Keratinocyte (primary cell): ENCODE measurements around the gene MESP2. TPM values are rescaled to one million over a fixed set of nuclear protein-coding genes. Genes with fewer than 3 reads are reported as not detected.

Experiments
- DNase-seq: peaks from one replicate; pipeline ENCODE4 v3.0.0-alpha.2; 2011; ENCODE audit warnings: low read depth, missing footprints, low spot score
- FAIRE-seq: peaks from 2 replicates; lab custom pipeline; 2011; peaks lifted over from hg19 to GRCh38; lab: Jason Lieb, UNC
- H2AFZ ChIP-seq: 2 replicates; pipeline ENCODE4 v1.6.0; 2012; ENCODE audit warnings: low read length, control low read depth, inconsistent platforms; ENCODE audit not compliant: control insufficient read depth
- H3K27ac ChIP-seq: 2 replicates; pipeline ENCODE4 v1.5.1; 2011; ENCODE audit warnings: low read length; ENCODE audit not compliant: control insufficient read depth, insufficient read depth
- H3K27me3 ChIP-seq: 3 replicates; pipeline ENCODE4 v1.6.0; 2011; ENCODE audit warnings: low read length; ENCODE audit not compliant: control insufficient read depth, insufficient read depth; ENCODE audit errors: extremely low read depth
- H3K36me3 ChIP-seq, 2 experiments: 2 replicates in 1 of 2; 3 replicates in 1 of 2; pipeline ENCODE4 v1.5.1; 2011; ENCODE audit warnings: low read length in 2 of 2, mild to moderate bottlenecking in 1 of 2; ENCODE audit not compliant: control insufficient read depth in 2 of 2, insufficient read depth in 2 of 2; ENCODE audit errors: extremely low read depth in 1 of 2
- H3K4me1 ChIP-seq: 3 replicates; pipeline ENCODE4 v1.5.1; 2011; ENCODE audit warnings: low read length; ENCODE audit not compliant: control insufficient read depth, insufficient read depth; ENCODE audit errors: extremely low read depth
- H3K4me2 ChIP-seq: 3 replicates; pipeline ENCODE4 v1.6.0; 2011; ENCODE audit warnings: low read depth, low read length; ENCODE audit not compliant: control insufficient read depth, insufficient read depth; ENCODE audit errors: extremely low read depth
- H3K4me3 ChIP-seq, 3 experiments: fragments of 200-600 bp in 1 of 3; sonication (generic) in 1 of 3; 2 replicates in 2 of 3; 3 replicates in 1 of 3; pipeline ENCODE4 v1.5.1; 2011 to 2016; ENCODE audit warnings: low read length in 3 of 3, mild to moderate bottlenecking in 3 of 3, control low read depth in 2 of 3, inconsistent platforms in 1 of 3, low read depth in 1 of 3, mixed read lengths in 1 of 3, mixed run types in 1 of 3, moderate library complexity in 1 of 3; ENCODE audit not compliant: control insufficient read depth in 2 of 3, insufficient read depth in 2 of 3; ENCODE audit errors: extremely low read depth in 1 of 3
- H3K79me2 ChIP-seq: 2 replicates; pipeline ENCODE4 v1.6.0; 2012; ENCODE audit warnings: low read length; ENCODE audit not compliant: control insufficient read depth, insufficient read depth
- H3K9ac ChIP-seq: 3 replicates; pipeline ENCODE4 v1.6.0; 2011; ENCODE audit warnings: low read length; ENCODE audit not compliant: control insufficient read depth, insufficient read depth; ENCODE audit errors: extremely low read depth
- H3K9me1 ChIP-seq: 3 replicates; pipeline ENCODE4 v1.6.0; 2011; ENCODE audit warnings: low read length; ENCODE audit not compliant: control insufficient read depth, insufficient read depth; ENCODE audit errors: extremely low read depth
- H3K9me3 ChIP-seq: 2 replicates; pipeline ENCODE4 v1.5.1; 2012; ENCODE audit warnings: low read depth, low read length; ENCODE audit not compliant: control insufficient read depth
- H4K20me1 ChIP-seq: 3 replicates; pipeline ENCODE4 v1.6.0; 2011; ENCODE audit warnings: low read length; ENCODE audit not compliant: control insufficient read depth, insufficient read depth; ENCODE audit errors: extremely low read depth
- EZH2 ChIP-seq: IDR thresholded peaks from one replicate; pipeline ENCODE4 v1.6.1; 2012; ENCODE audit warnings: inconsistent platforms, mild to moderate bottlenecking, low read length, moderate library complexity
- dilution Hi-C: fragments of 300-500 bp; cut with MboI; formaldehyde crosslinking; loops from one replicate; pipeline ENCODE4 v1.7.0; 2020; ENCODE audit warnings: low sequenced_read_pairs; ENCODE audit not compliant: extremely low pct_ligation_motif_present
- polyA plus RNA-seq, 5 experiments: library from polyadenylated mRNA; depleted of rRNA in 3 of 5; stranded (reverse) in 3 of 5; stranded (forward) in 1 of 5; unstranded in 1 of 5; fragments of >200 nt; gene quantifications; 1 replicate in 1 of 5; 2 replicates in 3 of 5; 3 replicates in 1 of 5; pipeline versions ENCODE4 v1.2.1 to v1.2.3, GENCODE V29; 2011 to 2012; ENCODE audit warnings: missing spikeins in 2 of 5, low read depth in 1 of 5, low replicate concordance in 1 of 5
- TF ChIP-seq, protein P1 (sequence below), 3 experiments: IDR thresholded peaks in 1 of 3; conservative IDR thresholded peaks in 1 of 3; optimal IDR thresholded peaks in 1 of 3; 2 replicates in 2 of 3; 3 replicates in 1 of 3; pipeline versions ENCODE3 to v1.5.1; 2011; ENCODE audit warnings: low read length in 3 of 3, mild to moderate bottlenecking in 3 of 3, moderate library complexity in 2 of 3, control low read depth in 1 of 3, inconsistent platforms in 1 of 3; ENCODE audit not compliant: insufficient read depth in 2 of 3; ENCODE audit errors: extremely low read depth in 1 of 3

MESP2 gene
- polyA plus RNA-seq, 1 donor (not counting 4 experiments of a cell fraction or from before 2014, with no cell fraction given), result 0.39 TPM

DNA sequence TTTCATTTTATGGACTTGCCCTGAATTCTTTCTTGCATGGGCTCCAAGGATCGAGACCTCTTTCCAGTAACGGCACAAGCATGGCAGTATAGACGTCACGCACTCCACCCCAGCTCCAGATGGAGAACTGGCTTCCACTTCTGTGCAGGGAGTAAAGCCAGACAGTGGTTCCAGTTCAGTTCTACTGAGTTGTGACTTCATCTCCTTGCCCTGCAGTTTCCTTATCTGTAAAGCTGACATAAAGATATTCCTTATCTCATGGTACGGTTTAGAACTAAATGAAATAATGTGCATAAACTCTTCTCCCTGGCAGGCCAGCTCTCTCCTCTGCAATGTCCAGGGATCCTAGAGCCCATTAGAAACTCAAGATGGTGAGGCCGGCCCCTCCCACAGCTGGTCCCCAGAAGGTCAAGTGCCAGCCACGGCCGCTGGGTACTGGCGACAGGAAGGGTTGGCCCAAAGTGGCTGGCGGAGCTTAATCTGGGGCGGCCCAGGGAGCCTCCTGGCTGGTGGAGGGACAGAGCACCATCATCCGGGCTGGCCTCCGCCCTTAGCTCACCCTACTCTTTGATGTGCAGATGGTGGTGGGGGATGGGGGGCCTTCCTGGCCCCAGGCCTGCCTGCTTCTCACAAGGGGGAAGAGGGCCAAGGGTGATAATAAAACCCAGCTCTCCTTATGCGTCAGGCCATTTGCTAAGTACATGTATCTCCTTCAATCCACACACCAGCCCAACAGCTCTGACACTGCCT, 7.2 kb downstream of the MESP2 start:
- Histone ChIP-seq H3K9me3 (no peaks in the 10 kb centered on the region), H3K27me3 (no peaks in the 10 kb centered on the region), H3K36me3 (no peaks in the 10 kb centered on the region), H3K27ac (peak overlapping the region; percentile 99), H2AFZ (peak overlapping the region; percentile 30), H3K9me1 (peaks cover 2% of the 10 kb centered on the region), H3K79me2 (no peaks in the 10 kb centered on the region), H3K4me1 (peaks cover 34% of the 10 kb centered on the region), H4K20me1 (no peaks in the 10 kb centered on the region), H3K4me3 (no peak overlapping the region), H3K4me2 (peak overlapping the region; percentile 22), H3K9ac (no peak overlapping the region)
- FAIRE-seq, result no peak
- dilution Hi-C loops, result no loop called here
- no peak for DNase-seq
- no peak for TF ChIP-seq EZH2
- TF ChIP-seq, protein P1, sequence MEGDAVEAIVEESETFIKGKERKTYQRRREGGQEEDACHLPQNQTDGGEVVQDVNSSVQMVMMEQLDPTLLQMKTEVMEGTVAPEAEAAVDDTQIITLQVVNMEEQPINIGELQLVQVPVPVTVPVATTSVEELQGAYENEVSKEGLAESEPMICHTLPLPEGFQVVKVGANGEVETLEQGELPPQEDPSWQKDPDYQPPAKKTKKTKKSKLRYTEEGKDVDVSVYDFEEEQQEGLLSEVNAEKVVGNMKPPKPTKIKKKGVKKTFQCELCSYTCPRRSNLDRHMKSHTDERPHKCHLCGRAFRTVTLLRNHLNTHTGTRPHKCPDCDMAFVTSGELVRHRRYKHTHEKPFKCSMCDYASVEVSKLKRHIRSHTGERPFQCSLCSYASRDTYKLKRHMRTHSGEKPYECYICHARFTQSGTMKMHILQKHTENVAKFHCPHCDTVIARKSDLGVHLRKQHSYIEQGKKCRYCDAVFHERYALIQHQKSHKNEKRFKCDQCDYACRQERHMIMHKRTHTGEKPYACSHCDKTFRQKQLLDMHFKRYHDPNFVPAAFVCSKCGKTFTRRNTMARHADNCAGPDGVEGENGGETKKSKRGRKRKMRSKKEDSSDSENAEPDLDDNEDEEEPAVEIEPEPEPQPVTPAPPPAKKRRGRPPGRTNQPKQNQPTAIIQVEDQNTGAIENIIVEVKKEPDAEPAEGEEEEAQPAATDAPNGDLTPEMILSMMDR (optimal IDR thresholded peaks at IDR 0.05 in 1 of 3, IDR thresholded peaks at IDR 0.05 in 1 of 3, conservative IDR thresholded peaks at IDR 0.05 in 1 of 3; ENCODE audit: extremely low read depth in 1 of 3, insufficient read depth in 2 of 3, low read length in 3 of 3), result no peak

DNA sequence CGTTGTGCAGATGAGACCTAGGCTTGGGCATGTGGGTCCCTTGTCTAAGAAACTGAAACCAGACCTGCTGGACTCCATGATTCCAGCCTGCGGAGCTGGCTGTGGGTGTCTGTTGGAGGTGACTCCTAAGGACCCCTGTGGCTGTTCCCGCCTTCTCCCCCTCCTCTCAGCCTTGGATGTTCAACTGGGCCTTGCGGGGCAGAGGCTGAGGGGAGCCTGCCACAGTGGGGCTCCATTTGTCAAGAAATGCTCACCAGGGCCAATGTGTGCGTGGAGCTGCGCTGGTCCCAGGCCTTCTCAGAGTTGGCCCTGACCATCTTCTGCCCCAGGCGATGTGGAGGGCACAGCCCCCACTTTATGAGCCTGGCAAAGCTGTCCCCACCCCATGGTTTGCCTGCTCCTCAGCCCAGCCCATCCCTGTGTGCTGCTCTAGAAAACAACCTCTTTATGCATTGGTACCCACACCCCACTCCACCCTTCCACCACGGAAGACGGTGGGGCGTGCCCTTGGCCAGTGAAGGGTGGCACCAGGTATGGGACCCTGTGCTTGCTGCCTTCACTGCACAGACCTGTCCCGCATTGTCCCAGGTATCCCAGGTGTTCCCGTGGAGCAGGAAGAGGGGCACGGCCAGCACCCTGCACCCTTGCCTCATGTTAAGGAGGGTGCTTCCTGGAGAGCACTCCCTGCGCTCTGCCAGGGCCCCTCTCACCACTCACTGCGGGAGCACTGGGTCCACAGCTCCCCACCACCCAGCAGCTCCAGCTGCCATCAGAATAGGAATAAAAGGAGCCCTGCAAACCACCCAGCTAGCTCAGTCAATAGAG, 7.9 kb downstream of the MESP2 start:
- FAIRE-seq (no peak), DNase-seq (no peak)
- H3K4me1 ChIP-seq, result peaks cover 31% of the 10 kb centered on the region
- no peaks in the 10 kb centered on the region for H3K79me2 ChIP-seq
- no peaks in the 10 kb centered on the region for H4K20me1 ChIP-seq
- H3K9ac ChIP-seq, result no peak overlapping the region
- H3K27me3 ChIP-seq, result no peaks in the 10 kb centered on the region
- dilution Hi-C loops, result no loop called here
- no peak overlapping the region for H3K4me3 ChIP-seq
- H3K4me2 ChIP-seq, result no peak overlapping the region
- H3K27ac ChIP-seq, result no peak overlapping the region
- peaks cover 2% of the 10 kb centered on the region for H3K9me1 ChIP-seq
- no peaks in the 10 kb centered on the region for H3K9me3 ChIP-seq
- no peak for TF ChIP-seq EZH2
- TF ChIP-seq, protein P1 (optimal IDR thresholded peaks at IDR 0.05 in 1 of 3, IDR thresholded peaks at IDR 0.05 in 1 of 3, conservative IDR thresholded peaks at IDR 0.05 in 1 of 3; ENCODE audit: extremely low read depth in 1 of 3, insufficient read depth in 2 of 3, low read length in 3 of 3), result no peak
- no peak overlapping the region for H2AFZ ChIP-seq
- H3K36me3 ChIP-seq, result no peaks in the 10 kb centered on the region
